ENCODE data around the gene SLC5A9. TPM values are rescaled to one million over a fixed set of nuclear protein-coding genes. Genes with fewer than 3 reads are reported as not detected.

SLC5A9 gene
- total and polyA plus RNA-seq, 10 of the 15 experiments (the other 5 are each of a cell fraction or from before 2014, with no cell fraction given), result 0.03 TPM; not detected in 9

- Histone ChIP-seq H3K79me2 (ENCODE audit: control insufficient read depth, insufficient read depth, low read length) (no peaks in the 10 kb centered on the region), H3K9ac (ENCODE audit: control insufficient read depth, insufficient read depth, low read length) (no peak overlapping the region), H3K9me3 (replicated peaks; ENCODE audit: control insufficient read depth, insufficient read depth, low read length) (no peaks in the 10 kb centered on the region), H2AFZ (ENCODE audit: control insufficient read depth, low read depth, low read length) (no peak overlapping the region), H3K4me3 (no peak overlapping the region), H4K20me1 (ENCODE audit: control insufficient read depth, insufficient read depth) (no peaks in the 10 kb centered on the region), H3K4me2 (ENCODE audit: control insufficient read depth, insufficient read depth) (no peak overlapping the region), H3K27ac (ENCODE audit: control insufficient read depth, insufficient read depth) (no peak overlapping the region), H3K36me3 (ENCODE audit: control insufficient read depth in 2 of 2, insufficient read depth in 2 of 2, low read length in 1 of 2) (no peaks in the 10 kb centered on the region), H3K27me3 (replicated peaks in 1 of 2; ENCODE audit: control insufficient read depth in 2 of 2, insufficient read depth in 2 of 2, low read length in 1 of 2) (no peaks in the 10 kb centered on the region; a peak in 1 of 4 replicates), H3K4me1 (ENCODE audit: control insufficient read depth, insufficient read depth, low read length) (no peaks in the 10 kb centered on the region)
- peak; percentile 38 for FAIRE-seq
- intact Hi-C loops (cut with micrococcal nuclease; ENCODE audit: unreplicated experiment), result no loop called here
- RAD21 ChIA-PET (ENCODE audit: unreplicated experiment), result no interaction called here
- no TSS peak for BruUV-seq (replicated peaks)
- no peak for TF ChIP-seq TCF3 (IDR thresholded peaks at IDR 0.05; ENCODE audit: borderline replicate concordance, insufficient read depth, low read depth, low read length)
- TF ChIP-seq, protein P1, sequence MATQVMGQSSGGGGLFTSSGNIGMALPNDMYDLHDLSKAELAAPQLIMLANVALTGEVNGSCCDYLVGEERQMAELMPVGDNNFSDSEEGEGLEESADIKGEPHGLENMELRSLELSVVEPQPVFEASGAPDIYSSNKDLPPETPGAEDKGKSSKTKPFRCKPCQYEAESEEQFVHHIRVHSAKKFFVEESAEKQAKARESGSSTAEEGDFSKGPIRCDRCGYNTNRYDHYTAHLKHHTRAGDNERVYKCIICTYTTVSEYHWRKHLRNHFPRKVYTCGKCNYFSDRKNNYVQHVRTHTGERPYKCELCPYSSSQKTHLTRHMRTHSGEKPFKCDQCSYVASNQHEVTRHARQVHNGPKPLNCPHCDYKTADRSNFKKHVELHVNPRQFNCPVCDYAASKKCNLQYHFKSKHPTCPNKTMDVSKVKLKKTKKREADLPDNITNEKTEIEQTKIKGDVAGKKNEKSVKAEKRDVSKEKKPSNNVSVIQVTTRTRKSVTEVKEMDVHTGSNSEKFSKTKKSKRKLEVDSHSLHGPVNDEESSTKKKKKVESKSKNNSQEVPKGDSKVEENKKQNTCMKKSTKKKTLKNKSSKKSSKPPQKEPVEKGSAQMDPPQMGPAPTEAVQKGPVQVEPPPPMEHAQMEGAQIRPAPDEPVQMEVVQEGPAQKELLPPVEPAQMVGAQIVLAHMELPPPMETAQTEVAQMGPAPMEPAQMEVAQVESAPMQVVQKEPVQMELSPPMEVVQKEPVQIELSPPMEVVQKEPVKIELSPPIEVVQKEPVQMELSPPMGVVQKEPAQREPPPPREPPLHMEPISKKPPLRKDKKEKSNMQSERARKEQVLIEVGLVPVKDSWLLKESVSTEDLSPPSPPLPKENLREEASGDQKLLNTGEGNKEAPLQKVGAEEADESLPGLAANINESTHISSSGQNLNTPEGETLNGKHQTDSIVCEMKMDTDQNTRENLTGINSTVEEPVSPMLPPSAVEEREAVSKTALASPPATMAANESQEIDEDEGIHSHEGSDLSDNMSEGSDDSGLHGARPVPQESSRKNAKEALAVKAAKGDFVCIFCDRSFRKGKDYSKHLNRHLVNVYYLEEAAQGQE (IDR thresholded peaks at IDR 0.05; ENCODE audit: low read depth, low read length), result no peak
- peak; percentile 57 to 65 (median 63); a peak in 5 of 6 replicates for TF ChIP-seq CTCF (IDR thresholded peaks at IDR 0.05 in 2 of 3, conservative IDR thresholded peaks at IDR 0.05 in 1 of 3; ENCODE audit: control insufficient read depth in 2 of 3, extremely low read depth in 1 of 3, insufficient read depth in 1 of 3, low read depth in 3 of 3, low read length in 3 of 3)
- TF ChIP-seq SUPT20H (IDR thresholded peaks at IDR 0.05; ENCODE audit: borderline replicate concordance, control insufficient read depth, low read depth, low read length), result no peak
- TF ChIP-seq POLR2AphosphoS2 (IDR thresholded peaks at IDR 0.05; ENCODE audit: low read depth, low read length), result no peak
- TF ChIP-seq SIX5 (IDR thresholded peaks at IDR 0.05; ENCODE audit: low read depth, low read length, severe bottlenecking), result no peak
- TF ChIP-seq SREBF1 (IDR thresholded peaks at IDR 0.05; ENCODE audit: low read length), result no peak
- TF ChIP-seq SMC3 (IDR thresholded peaks at IDR 0.05; ENCODE audit: borderline replicate concordance, low read length), result peak; percentile 19; the same call in 1 of the 2 replicates
- TF ChIP-seq RAD21 (IDR thresholded peaks at IDR 0.05; ENCODE audit: insufficient read depth, low read depth, low read length), result peak; percentile 62
- no peak for TF ChIP-seq TARDBP (IDR thresholded peaks at IDR 0.05; ENCODE audit: borderline replicate concordance)
- TF ChIP-seq PBX3 (IDR thresholded peaks at IDR 0.05; ENCODE audit: insufficient replicate concordance, low read depth, low read length), result no peak
- no peak for TF ChIP-seq HDGF (IDR thresholded peaks at IDR 0.05)
- TF ChIP-seq POLR2AphosphoS5 (IDR thresholded peaks at IDR 0.05; ENCODE audit: low read length), result no peak
- POLR2A ChIA-PET, result no interaction called here
- no peak for DNase-seq (ENCODE audit: low read depth, low spot score)
- peak; percentile 72 for ATAC-seq
- CTCF ChIA-PET, result interaction anchor here (1.3 kb wide), 1 partner anchor 143 kb away, joined by 3 read pairs; no protein-coding TSS in a partner anchor
- in situ Hi-C loops (cut with MboI), result no loop called here
- WGBS (ENCODE audit: insufficient coverage, insufficient replicate concordance, low lambda C conversion rate, missing lambda C conversion rate), result 89% methylated on average over 4 of the region's 4 CpGs
- SMC1A ChIA-PET (ENCODE audit: uncharacterized antibody, unreplicated experiment), result no interaction called here
These were observed 14.4 kb downstream of the SLC5A9 start for GRCh38 chr1:48236716-48237470.
